MV-4-11 (cell line): ENCODE measurements around the gene CMTM3.
"Not testable (repeated sequence)": the region's sequence is repeated elsewhere in the genome, so short reads cannot be mapped to it uniquely, and the experiment has no call there.

ENCODE experiments used
- DNase-seq: peaks from one replicate; lab custom pipeline; 2025; lab: John Stamatoyannopoulos, UW

CMTM3 gene

GRCh38 chr16:66609139-66609510 is 4.6 kb downstream of the CMTM3 start:
- DNase-seq, result no peak

GRCh38 chr16:66610111-66610820 is 5.8 kb downstream of the CMTM3 start:
- DNase-seq, result no peak

GRCh38 chr16:66611911-66612310 is 7.4 kb downstream of the CMTM3 start:
- not testable (repeated sequence) for DNase-seq

- no peak for DNase-seq
Measured at GRCh38 chr16:66612422-66612821, 7.9 kb downstream of the CMTM3 start.

- no peak for DNase-seq
Measured at GRCh38 chr16:66614161-66614802, 9.8 kb downstream of the CMTM3 start.

GRCh38 chr16:66616169-66616568 is 11.7 kb downstream of the CMTM3 start:
- no peak for DNase-seq

- peak; percentile 53 for DNase-seq
Measured at GRCh38 chr16:66616592-66616991, 12.1 kb downstream of the CMTM3 start.

- no peak for DNase-seq
Measured at GRCh38 chr16:66617010-66617434, 12.5 kb downstream of the CMTM3 start.

GRCh38 chr16:66617728-66618127 is 13.2 kb downstream of the CMTM3 start:
- DNase-seq, result no peak

GRCh38 chr16:66618588-66619375 is 14.3 kb downstream of the CMTM3 start:
- DNase-seq, result no peak

- DNase-seq, result peak; percentile 83
Measured at GRCh38 chr16:66619534-66620428, 15.3 kb downstream of the CMTM3 start.

- DNase-seq, result no peak
Measured at GRCh38 chr16:66620429-66620795, 15.9 kb downstream of the CMTM3 start.

GRCh38 chr16:66621973-66622372 is 17.5 kb downstream of the CMTM3 start:
- DNase-seq, result no peak

- DNase-seq, result no peak
Measured at GRCh38 chr16:66622863-66623262, 18.4 kb downstream of the CMTM3 start.

GRCh38 chr16:66623755-66624154 is 19.3 kb downstream of the CMTM3 start:
- DNase-seq, result no peak

- DNase-seq, result not testable (repeated sequence)
Measured at GRCh38 chr16:66627611-66628378, 23.3 kb downstream of the CMTM3 start.

GRCh38 chr16:66629856-66630255 is 25.4 kb downstream of the CMTM3 start:
- DNase-seq, result no peak

- not testable (repeated sequence) for DNase-seq
Measured at GRCh38 chr16:66630561-66631260, 26.2 kb downstream of the CMTM3 start.

GRCh38 chr16:66631558-66631957 is 27.1 kb downstream of the CMTM3 start:
- DNase-seq, result not testable (repeated sequence)

- no peak for DNase-seq
Measured at GRCh38 chr16:66634527-66635196, 30.2 kb downstream of the CMTM3 start.
